ENCODE data around the gene CAMKK2. TPM values are rescaled to one million over a fixed set of nuclear protein-coding genes. Genes with fewer than 3 reads are reported as not detected.
"Not testable (repeated sequence)": the region's sequence is repeated elsewhere in the genome, so short reads cannot be mapped to it uniquely, and the experiment has no call there.

CAMKK2 gene
- polyA plus RNA-seq, 2 donors, result 8.5 to 10.5 TPM

DNA sequence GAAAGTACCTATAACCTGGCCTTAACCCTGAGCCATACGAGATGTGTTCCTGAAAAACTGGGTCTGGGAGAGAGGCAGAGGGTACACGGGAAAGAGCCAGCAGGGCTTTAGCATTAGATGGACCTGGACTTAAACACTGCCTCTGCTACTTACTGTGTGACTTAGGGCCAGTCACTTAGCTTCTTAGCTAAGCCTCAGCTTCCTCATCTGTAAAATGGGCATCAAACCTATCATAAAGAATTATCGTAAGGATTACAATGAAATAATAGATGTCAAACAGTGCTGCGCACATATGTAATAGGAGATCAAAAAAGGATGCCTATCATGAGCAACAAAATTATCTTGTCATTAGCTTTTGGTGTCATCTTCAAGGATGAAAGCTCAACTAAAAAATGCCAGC, 32.1 kb upstream of the CAMKK2 start:
- 90 to 93% methylated on average over 4 of the region's 4 CpGs for WGBS, 2 donors
- Histone ChIP-seq H3K27me3 (ENCODE audit: control insufficient read depth in 1 of 2, insufficient read depth in 2 of 2, low read length in 2 of 2) (no peaks in the 10 kb centered on the region), H3K36me3 (ENCODE audit: control insufficient read depth in 2 of 2, insufficient read depth in 2 of 2, low read length in 1 of 2) (peaks cover 18 to 22% of the 10 kb centered on the region in 2 donors)

DNA sequence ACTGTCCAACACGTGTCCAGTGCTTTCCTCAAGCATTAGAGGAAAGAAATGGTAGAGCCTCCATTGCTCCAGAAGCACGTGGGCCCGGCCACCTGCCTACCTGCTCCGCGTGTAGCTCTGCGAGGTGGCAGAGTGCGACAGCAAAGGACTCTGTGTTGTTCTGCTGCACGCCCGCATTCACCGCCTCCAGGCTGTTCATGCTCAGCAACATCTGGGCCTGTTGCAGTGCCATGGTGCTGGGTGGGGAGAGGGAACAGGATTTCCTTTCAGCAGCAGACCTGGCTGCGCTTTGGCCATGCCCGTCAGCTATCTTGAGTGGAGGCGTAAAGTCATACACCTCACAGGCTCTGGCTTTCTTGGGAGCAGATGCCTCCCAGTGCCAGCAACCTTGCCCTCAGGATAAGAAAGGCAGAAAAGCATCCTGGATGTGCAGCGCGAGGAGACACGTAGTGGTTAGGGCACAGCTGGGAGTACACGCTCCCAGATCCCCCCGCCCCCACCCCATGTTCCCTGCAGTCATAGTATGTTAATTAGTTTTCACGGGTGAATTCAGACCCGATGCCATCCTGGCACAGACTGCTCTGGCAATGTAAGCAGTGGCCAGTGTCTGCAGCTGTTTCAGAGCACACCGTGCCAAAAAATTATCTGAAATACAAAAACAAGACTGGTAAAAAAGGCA, 30.6 kb upstream of the CAMKK2 start:
- H3K36me3 ChIP-seq (ENCODE audit: control insufficient read depth in 2 of 2, insufficient read depth in 2 of 2, low read length in 1 of 2), result peaks cover 18 to 22% of the 10 kb centered on the region in 2 donors
- no peak overlapping the region for H3K4me3 ChIP-seq (ENCODE audit: low read depth in 1 of 2, low read length in 2 of 2)
- WGBS, 2 donors, result 75 to 76% methylated on average over 21 of the region's 21 CpGs
- no peaks in the 10 kb centered on the region for H3K27me3 ChIP-seq (ENCODE audit: control insufficient read depth in 1 of 2, insufficient read depth in 2 of 2, low read length in 2 of 2)
- peaks cover 0 to 4% of the 10 kb centered on the region in 2 donors for H3K4me1 ChIP-seq (ENCODE audit: control insufficient read depth in 2 of 2, insufficient read depth in 2 of 2, low read length in 1 of 2)
- H3K9me3 ChIP-seq (ENCODE audit: control insufficient read depth in 2 of 2, insufficient read depth in 1 of 2, low read depth in 1 of 2, low read length in 1 of 2), result no peaks in the 10 kb centered on the region
- H3K27ac ChIP-seq (ENCODE audit: low read depth in 2 of 2, low read length in 1 of 2), result no peak overlapping the region

More for the DNA sequence above, 32.1 kb upstream of the CAMKK2 start:
- no peak overlapping the region for H3K27ac ChIP-seq (ENCODE audit: low read depth in 2 of 2, low read length in 1 of 2)
- no peaks in the 10 kb centered on the region for H3K9me3 ChIP-seq (ENCODE audit: control insufficient read depth in 2 of 2, insufficient read depth in 1 of 2, low read depth in 1 of 2, low read length in 1 of 2)
- H3K4me3 ChIP-seq (ENCODE audit: low read depth in 1 of 2, low read length in 2 of 2), result no peak overlapping the region
- peaks cover 0 to 4% of the 10 kb centered on the region in 2 donors for H3K4me1 ChIP-seq (ENCODE audit: control insufficient read depth in 2 of 2, insufficient read depth in 2 of 2, low read length in 1 of 2)

- H3K27me3 ChIP-seq (ENCODE audit: control insufficient read depth in 1 of 2, insufficient read depth in 2 of 2, low read length in 2 of 2), result no peaks in the 10 kb centered on the region
- H3K4me3 ChIP-seq (ENCODE audit: low read depth in 1 of 2, low read length in 2 of 2), result no peak overlapping the region
- H3K9me3 ChIP-seq (ENCODE audit: control insufficient read depth in 2 of 2, insufficient read depth in 1 of 2, low read depth in 1 of 2, low read length in 1 of 2), result no peaks in the 10 kb centered on the region
- no peak overlapping the region for H3K27ac ChIP-seq (ENCODE audit: low read depth in 2 of 2, low read length in 1 of 2)
- H3K36me3 ChIP-seq (ENCODE audit: control insufficient read depth in 2 of 2, insufficient read depth in 2 of 2, low read length in 1 of 2), result peaks cover 17% of the 10 kb centered on the region in 2 donors
- WGBS, 2 donors, result 52 to 68% methylated on average over 5 of the region's 5 CpGs
- H3K4me1 ChIP-seq (ENCODE audit: control insufficient read depth in 2 of 2, insufficient read depth in 2 of 2, low read length in 1 of 2), result peaks cover 0 to 4% of the 10 kb centered on the region in 2 donors
Measured at GRCh38 chr12:121325922-121326396, 29.4 kb upstream of the CAMKK2 start.

DNA sequence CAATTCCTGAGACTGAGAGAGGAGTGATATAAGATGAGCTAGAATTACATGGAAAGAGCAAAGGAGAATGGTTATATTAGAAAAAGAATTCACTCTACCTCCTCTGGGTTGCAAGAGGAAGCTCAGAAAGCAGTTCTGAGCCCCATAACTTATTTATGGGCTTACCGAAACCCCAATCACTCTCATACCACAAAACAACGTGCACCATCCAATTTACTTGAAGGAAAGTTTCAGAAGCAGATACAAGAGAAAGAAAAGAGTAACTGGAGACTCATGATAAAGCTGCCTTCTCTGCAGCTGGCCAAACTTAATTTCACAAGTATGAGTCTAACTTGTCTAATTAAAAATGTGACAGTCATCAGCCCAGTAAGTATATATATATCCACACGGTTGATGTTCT, 27.4 kb upstream of the CAMKK2 start:
- no peaks in the 10 kb centered on the region for H3K9me3 ChIP-seq (ENCODE audit: control insufficient read depth in 2 of 2, insufficient read depth in 1 of 2, low read depth in 1 of 2, low read length in 1 of 2)
- no peaks in the 10 kb centered on the region for H3K27me3 ChIP-seq (ENCODE audit: control insufficient read depth in 1 of 2, insufficient read depth in 2 of 2, low read length in 2 of 2)
- H3K36me3 ChIP-seq (ENCODE audit: control insufficient read depth in 2 of 2, insufficient read depth in 2 of 2, low read length in 1 of 2), result peaks cover 14 to 17% of the 10 kb centered on the region in 2 donors

DNA sequence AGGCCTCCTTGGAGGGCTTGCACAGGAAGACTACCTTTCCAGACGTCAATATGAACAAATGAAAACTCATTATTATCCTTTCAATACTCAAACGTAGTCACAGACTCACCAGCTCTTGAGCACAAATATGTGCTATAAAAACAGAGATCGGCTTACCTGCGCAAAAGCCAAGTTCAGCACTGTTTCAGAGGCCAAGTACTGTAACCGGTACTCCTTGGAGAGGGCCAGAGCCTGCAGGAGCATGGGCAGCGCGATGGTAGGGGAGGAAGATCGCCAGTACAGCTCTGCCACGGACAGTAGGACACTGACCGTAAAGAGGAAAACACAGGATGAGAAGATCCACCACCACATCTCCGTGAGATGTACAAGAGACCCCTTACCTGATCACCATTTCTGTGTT, 21.6 kb upstream of the CAMKK2 start:
- Histone ChIP-seq H3K36me3 (ENCODE audit: control insufficient read depth in 2 of 2, insufficient read depth in 2 of 2, low read length in 1 of 2) (peaks cover 5 to 8% of the 10 kb centered on the region in 2 donors), H3K4me1 (ENCODE audit: control insufficient read depth in 2 of 2, insufficient read depth in 2 of 2, low read length in 1 of 2) (no peaks in the 10 kb centered on the region), H3K4me3 (ENCODE audit: low read depth in 1 of 2, low read length in 2 of 2) (no peak overlapping the region), H3K27me3 (ENCODE audit: control insufficient read depth in 1 of 2, insufficient read depth in 2 of 2, low read length in 2 of 2) (no peaks in the 10 kb centered on the region), H3K27ac (ENCODE audit: low read depth in 2 of 2, low read length in 1 of 2) (no peak overlapping the region), H3K9me3 (ENCODE audit: control insufficient read depth in 2 of 2, insufficient read depth in 1 of 2, low read depth in 1 of 2, low read length in 1 of 2) (no peaks in the 10 kb centered on the region)
- WGBS, 2 donors, result 90 to 93% methylated on average over 11 of the region's 11 CpGs

More for the DNA sequence above, 27.4 kb upstream of the CAMKK2 start:
- peaks cover 0 to 4% of the 10 kb centered on the region in 2 donors for H3K4me1 ChIP-seq (ENCODE audit: control insufficient read depth in 2 of 2, insufficient read depth in 2 of 2, low read length in 1 of 2)
- 88 to 92% methylated on average over 3 of the region's 3 CpGs for WGBS, 2 donors
- H3K4me3 ChIP-seq (ENCODE audit: low read depth in 1 of 2, low read length in 2 of 2), result no peak overlapping the region
- no peak overlapping the region for H3K27ac ChIP-seq (ENCODE audit: low read depth in 2 of 2, low read length in 1 of 2)

DNA sequence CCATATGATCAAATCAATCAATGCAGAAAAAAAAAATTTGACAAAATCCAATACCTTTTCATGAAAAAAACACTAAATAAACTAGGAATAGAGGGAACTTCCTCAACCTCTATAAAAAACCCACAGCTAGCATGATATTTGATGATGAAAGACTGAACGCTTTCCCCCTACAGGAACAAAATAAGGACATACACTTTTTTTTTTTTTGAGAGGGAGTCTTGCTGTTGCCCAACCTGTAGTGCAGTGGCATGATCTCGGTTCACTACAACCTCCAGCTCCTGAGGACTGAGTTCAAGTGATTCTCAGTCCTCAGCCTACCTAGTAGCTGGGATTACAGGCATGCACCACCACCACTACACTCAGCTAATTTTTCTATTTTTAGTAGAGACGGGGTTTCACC, 17.9 kb upstream of the CAMKK2 start:
- H3K36me3 ChIP-seq (ENCODE audit: control insufficient read depth in 2 of 2, insufficient read depth in 2 of 2, low read length in 1 of 2), result peaks cover 2 to 8% of the 10 kb centered on the region in 2 donors
- no peak overlapping the region for H3K4me3 ChIP-seq (ENCODE audit: low read depth in 1 of 2, low read length in 2 of 2)
- H3K27me3 ChIP-seq (ENCODE audit: control insufficient read depth in 1 of 2, insufficient read depth in 2 of 2, low read length in 2 of 2), result no peaks in the 10 kb centered on the region
- H3K4me1 ChIP-seq (ENCODE audit: control insufficient read depth in 2 of 2, insufficient read depth in 2 of 2, low read length in 1 of 2), result no peaks in the 10 kb centered on the region
- H3K27ac ChIP-seq (ENCODE audit: low read depth in 2 of 2, low read length in 1 of 2), result no peak overlapping the region
- no peaks in the 10 kb centered on the region for H3K9me3 ChIP-seq (ENCODE audit: control insufficient read depth in 2 of 2, insufficient read depth in 1 of 2, low read depth in 1 of 2, low read length in 1 of 2)
- 91 to 99% methylated on average over 3 of the region's 3 CpGs for WGBS, 2 donors

DNA sequence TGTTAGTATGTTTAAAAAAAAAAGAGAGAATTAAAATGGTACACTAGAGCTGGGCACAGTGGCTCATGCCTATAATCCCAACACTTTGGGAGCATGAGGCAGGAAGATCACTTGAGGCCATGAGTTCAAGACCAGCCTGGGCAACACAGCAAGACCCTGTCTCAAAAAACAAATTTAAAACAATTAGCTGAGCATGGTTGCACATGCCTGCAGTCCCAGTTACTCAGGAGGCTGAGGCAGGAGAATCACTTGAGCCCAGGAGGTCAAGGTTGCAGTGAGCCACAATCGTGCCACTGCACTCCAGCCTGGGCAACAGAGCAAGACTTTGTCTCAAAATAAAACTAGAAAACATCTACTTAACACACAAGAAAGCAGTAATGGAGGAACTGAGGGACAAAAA, 13.7 kb upstream of the CAMKK2 start:
- H3K9me3 ChIP-seq (ENCODE audit: control insufficient read depth in 2 of 2, insufficient read depth in 1 of 2, low read depth in 1 of 2, low read length in 1 of 2); H3K27ac ChIP-seq (ENCODE audit: low read depth in 2 of 2, low read length in 1 of 2); H3K4me3 ChIP-seq (ENCODE audit: low read depth in 1 of 2, low read length in 2 of 2); H3K27me3 ChIP-seq (ENCODE audit: control insufficient read depth in 1 of 2, insufficient read depth in 2 of 2, low read length in 2 of 2); H3K36me3 ChIP-seq (ENCODE audit: control insufficient read depth in 2 of 2, insufficient read depth in 2 of 2, low read length in 1 of 2); H3K4me1 ChIP-seq (ENCODE audit: control insufficient read depth in 2 of 2, insufficient read depth in 2 of 2, low read length in 1 of 2): not testable (repeated sequence)
- 83 to 96% methylated on average over 1 of the region's 1 CpG for WGBS, 2 donors

- H3K9me3 ChIP-seq (ENCODE audit: control insufficient read depth in 2 of 2, insufficient read depth in 1 of 2, low read depth in 1 of 2, low read length in 1 of 2); H3K27ac ChIP-seq (ENCODE audit: low read depth in 2 of 2, low read length in 1 of 2); H3K36me3 ChIP-seq (ENCODE audit: control insufficient read depth in 2 of 2, insufficient read depth in 2 of 2, low read length in 1 of 2); H3K27me3 ChIP-seq (ENCODE audit: control insufficient read depth in 1 of 2, insufficient read depth in 2 of 2, low read length in 2 of 2); H3K4me1 ChIP-seq (ENCODE audit: control insufficient read depth in 2 of 2, insufficient read depth in 2 of 2, low read length in 1 of 2); H3K4me3 ChIP-seq (ENCODE audit: low read depth in 1 of 2, low read length in 2 of 2): not testable (repeated sequence)
- 92 to 97% methylated on average over 8 of the region's 8 CpGs for WGBS, 2 donors
Measured at GRCh38 chr12:121307397-121307796, 10.9 kb upstream of the CAMKK2 start.

GRCh38 chr12:121304306-121304705, 7.8 kb upstream of the CAMKK2 start:
- no peaks in the 10 kb centered on the region for H3K4me1 ChIP-seq (ENCODE audit: control insufficient read depth in 2 of 2, insufficient read depth in 2 of 2, low read length in 1 of 2)
- 87 to 94% methylated on average over 4 of the region's 4 CpGs for WGBS, 2 donors
- H3K27me3 ChIP-seq (ENCODE audit: control insufficient read depth in 1 of 2, insufficient read depth in 2 of 2, low read length in 2 of 2), result peaks cover 0 to 2% of the 10 kb centered on the region in 2 donors

GRCh38 chr12:121301876-121302275, 5.4 kb upstream of the CAMKK2 start:
- no peak overlapping the region for H3K4me3 ChIP-seq (ENCODE audit: low read depth in 1 of 2, low read length in 2 of 2)
- WGBS, 2 donors, result 60 to 68% methylated on average over 4 of the region's 4 CpGs

More at GRCh38 chr12:121304306-121304705, 7.8 kb upstream of the CAMKK2 start:
- Histone ChIP-seq H3K36me3 (ENCODE audit: control insufficient read depth in 2 of 2, insufficient read depth in 2 of 2, low read length in 1 of 2) (peaks cover 2 to 3% of the 10 kb centered on the region in 2 donors), H3K27ac (ENCODE audit: low read depth in 2 of 2, low read length in 1 of 2) (no peak overlapping the region), H3K9me3 (ENCODE audit: control insufficient read depth in 2 of 2, insufficient read depth in 1 of 2, low read depth in 1 of 2, low read length in 1 of 2) (no peaks in the 10 kb centered on the region), H3K4me3 (ENCODE audit: low read depth in 1 of 2, low read length in 2 of 2) (no peak overlapping the region)

More at GRCh38 chr12:121301876-121302275, 5.4 kb upstream of the CAMKK2 start:
- Histone ChIP-seq H3K27ac (ENCODE audit: low read depth in 2 of 2, low read length in 1 of 2) (no peak overlapping the region), H3K27me3 (ENCODE audit: control insufficient read depth in 1 of 2, insufficient read depth in 2 of 2, low read length in 2 of 2) (peaks cover 0 to 2% of the 10 kb centered on the region in 2 donors), H3K9me3 (ENCODE audit: control insufficient read depth in 2 of 2, insufficient read depth in 1 of 2, low read depth in 1 of 2, low read length in 1 of 2) (no peaks in the 10 kb centered on the region), H3K36me3 (ENCODE audit: control insufficient read depth in 2 of 2, insufficient read depth in 2 of 2, low read length in 1 of 2) (no peaks in the 10 kb centered on the region), H3K4me1 (ENCODE audit: control insufficient read depth in 2 of 2, insufficient read depth in 2 of 2, low read length in 1 of 2) (no peaks in the 10 kb centered on the region)

All from esophagus (tissue), 2 donors.